Brain microvascular endothelial cell (primary cell): ENCODE measurements around the gene ARFRP1.

Experiments used
- DNase-seq: peaks from one replicate; pipeline ENCODE4 v3.0.0-alpha.2; 2020
- H3K27ac ChIP-seq: fragments of 250-450 bp; sonication (Bioruptor Pico); 2 replicates; pipeline ENCODE4 v1.5.1; 2020; ENCODE audit warnings: mild to moderate bottlenecking, moderate library complexity
- H3K27me3 ChIP-seq: fragments of 250-450 bp; sonication (Bioruptor Pico); replicated peaks from 2 replicates; pipeline ENCODE4 v1.5.1; 2020; ENCODE audit warnings: mild to moderate bottlenecking
- H3K36me3 ChIP-seq: fragments of 250-450 bp; sonication (Bioruptor Pico); replicated peaks from 2 replicates; pipeline ENCODE4 v1.5.1; 2020; ENCODE audit warnings: mild to moderate bottlenecking
- H3K4me3 ChIP-seq: 2 replicates; pipeline ENCODE4 v1.5.1; 2011; ENCODE audit warnings: low read depth, mild to moderate bottlenecking, control low read depth, low read length, moderate library complexity
- in situ Hi-C: cut with HindIII; loops from 2 replicates; pipeline ENCODE4 v1.10.0; 2017; ENCODE audit warnings: low sequenced_read_pairs, low pct_ligation_motif_present
- TF ChIP-seq, protein P1 (sequence below): IDR thresholded peaks from 2 replicates; pipeline ENCODE4 v1.5.1; 2011; ENCODE audit warnings: low read depth, mild to moderate bottlenecking, moderate library complexity, low read length, control low read depth, inconsistent platforms; ENCODE audit errors: missing control alignments

Gene ARFRP1

DNA sequence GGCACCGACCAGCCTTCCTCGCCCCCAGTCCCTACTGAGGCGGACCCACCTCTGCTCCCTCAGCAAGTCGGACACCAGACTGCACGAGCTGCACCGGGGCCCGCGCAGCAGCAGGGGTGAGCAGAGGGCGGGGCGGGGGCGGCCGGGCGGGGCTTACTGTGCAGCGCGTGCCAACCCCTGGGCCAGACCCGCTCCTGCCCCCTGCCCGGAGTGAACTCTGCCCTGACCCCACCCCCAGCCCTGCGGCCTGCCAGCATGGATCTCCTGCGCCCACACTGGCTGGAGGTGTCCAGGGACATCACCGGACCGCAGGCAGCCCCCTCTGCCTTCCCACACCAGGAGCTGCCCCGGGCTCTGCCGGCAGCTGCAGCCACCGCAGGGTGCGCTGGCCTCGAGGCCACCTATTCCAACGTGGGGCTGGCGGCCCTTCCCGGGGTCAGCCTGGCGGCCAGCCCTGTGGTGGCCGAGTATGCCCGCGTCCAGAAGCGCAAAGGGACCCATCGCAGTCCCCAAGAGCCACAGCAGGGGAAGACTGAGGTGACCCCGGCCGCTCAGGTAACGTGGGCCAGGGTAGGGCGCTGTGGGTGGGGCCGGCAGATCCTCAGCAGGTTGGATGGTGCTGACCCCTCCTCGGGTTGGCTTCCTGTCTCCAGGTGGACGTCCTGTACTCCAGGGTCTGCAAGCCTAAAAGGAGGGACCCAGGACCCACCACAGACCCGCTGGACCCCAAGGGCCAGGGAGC is 30.3 kb upstream of the ARFRP1 start:
- in situ Hi-C loops, result no loop called here
- no peaks in the 10 kb centered on the region for H3K27me3 ChIP-seq
- no peak overlapping the region for H3K4me3 ChIP-seq
- peaks cover 37% of the 10 kb centered on the region for H3K36me3 ChIP-seq
- DNase-seq, result no peak
- TF ChIP-seq, protein P1, sequence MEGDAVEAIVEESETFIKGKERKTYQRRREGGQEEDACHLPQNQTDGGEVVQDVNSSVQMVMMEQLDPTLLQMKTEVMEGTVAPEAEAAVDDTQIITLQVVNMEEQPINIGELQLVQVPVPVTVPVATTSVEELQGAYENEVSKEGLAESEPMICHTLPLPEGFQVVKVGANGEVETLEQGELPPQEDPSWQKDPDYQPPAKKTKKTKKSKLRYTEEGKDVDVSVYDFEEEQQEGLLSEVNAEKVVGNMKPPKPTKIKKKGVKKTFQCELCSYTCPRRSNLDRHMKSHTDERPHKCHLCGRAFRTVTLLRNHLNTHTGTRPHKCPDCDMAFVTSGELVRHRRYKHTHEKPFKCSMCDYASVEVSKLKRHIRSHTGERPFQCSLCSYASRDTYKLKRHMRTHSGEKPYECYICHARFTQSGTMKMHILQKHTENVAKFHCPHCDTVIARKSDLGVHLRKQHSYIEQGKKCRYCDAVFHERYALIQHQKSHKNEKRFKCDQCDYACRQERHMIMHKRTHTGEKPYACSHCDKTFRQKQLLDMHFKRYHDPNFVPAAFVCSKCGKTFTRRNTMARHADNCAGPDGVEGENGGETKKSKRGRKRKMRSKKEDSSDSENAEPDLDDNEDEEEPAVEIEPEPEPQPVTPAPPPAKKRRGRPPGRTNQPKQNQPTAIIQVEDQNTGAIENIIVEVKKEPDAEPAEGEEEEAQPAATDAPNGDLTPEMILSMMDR, result no peak
- no peak overlapping the region for H3K27ac ChIP-seq

DNA sequence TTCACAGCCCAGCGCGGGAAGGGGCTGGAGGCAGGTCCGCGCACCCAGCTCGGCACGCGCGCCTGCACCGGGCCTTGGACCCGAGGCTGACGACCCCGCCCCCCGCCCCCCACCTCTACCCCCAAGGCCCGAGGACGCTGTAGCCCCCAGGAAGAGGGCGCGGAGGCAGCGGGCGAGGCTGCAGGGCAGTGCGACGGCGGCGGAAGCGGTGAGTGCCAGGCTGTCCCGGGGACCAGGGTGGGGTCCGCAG is 29.8 kb upstream of the ARFRP1 start:
- TF ChIP-seq, protein P1, result no peak
- Histone ChIP-seq H3K27ac (no peak overlapping the region), H3K27me3 (no peaks in the 10 kb centered on the region), H3K4me3 (no peak overlapping the region), H3K36me3 (peaks cover 36% of the 10 kb centered on the region)
- DNase-seq, result no peak
- in situ Hi-C loops, result no loop called here

DNA sequence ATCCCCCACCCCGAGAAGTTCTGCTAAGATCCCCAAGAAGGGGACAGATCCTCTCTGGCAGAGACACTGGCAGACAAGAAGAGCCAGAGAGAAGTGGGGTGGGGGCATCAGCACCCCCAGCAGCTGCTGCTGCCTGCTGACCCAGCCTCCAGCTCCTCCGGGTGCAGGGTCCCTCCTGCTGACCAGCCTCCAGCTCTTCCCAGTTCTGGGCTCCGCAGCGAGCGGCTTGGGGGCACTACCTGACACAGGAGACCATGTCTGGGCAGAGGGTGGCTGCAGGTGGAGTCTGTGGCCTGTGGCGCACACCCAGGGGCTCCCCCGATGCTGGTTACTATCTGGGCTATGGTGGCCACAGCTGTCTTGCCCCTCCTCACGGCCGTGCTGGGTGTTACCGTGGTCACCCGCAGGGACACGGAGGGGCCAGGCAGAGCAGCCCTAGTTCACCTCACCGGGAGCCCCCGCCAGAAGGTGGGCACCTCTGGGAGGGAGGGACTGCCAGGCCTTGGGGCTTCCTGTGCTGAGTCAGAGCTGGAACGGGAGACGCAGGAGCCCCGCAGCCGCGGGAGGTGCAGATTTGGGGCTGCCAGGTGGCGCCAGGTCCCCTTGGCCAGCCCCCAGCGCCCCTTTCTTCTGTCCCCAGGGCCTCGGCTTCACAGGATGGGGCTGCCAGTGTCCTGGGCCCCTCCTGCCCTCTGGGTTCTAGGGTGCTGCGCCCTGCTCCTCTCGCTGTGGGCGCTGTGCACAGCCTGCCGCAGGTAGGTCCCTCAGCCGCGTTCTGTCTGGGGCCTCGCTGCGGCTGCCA is 29.3 kb upstream of the ARFRP1 start:
- DNase-seq, result no peak
- H3K36me3 ChIP-seq, result peaks cover 32% of the 10 kb centered on the region
- no peak overlapping the region for H3K4me3 ChIP-seq
- TF ChIP-seq, protein P1, result no peak
- H3K27me3 ChIP-seq, result no peaks in the 10 kb centered on the region
- no peak overlapping the region for H3K27ac ChIP-seq
- in situ Hi-C loops, result no loop called here

DNA sequence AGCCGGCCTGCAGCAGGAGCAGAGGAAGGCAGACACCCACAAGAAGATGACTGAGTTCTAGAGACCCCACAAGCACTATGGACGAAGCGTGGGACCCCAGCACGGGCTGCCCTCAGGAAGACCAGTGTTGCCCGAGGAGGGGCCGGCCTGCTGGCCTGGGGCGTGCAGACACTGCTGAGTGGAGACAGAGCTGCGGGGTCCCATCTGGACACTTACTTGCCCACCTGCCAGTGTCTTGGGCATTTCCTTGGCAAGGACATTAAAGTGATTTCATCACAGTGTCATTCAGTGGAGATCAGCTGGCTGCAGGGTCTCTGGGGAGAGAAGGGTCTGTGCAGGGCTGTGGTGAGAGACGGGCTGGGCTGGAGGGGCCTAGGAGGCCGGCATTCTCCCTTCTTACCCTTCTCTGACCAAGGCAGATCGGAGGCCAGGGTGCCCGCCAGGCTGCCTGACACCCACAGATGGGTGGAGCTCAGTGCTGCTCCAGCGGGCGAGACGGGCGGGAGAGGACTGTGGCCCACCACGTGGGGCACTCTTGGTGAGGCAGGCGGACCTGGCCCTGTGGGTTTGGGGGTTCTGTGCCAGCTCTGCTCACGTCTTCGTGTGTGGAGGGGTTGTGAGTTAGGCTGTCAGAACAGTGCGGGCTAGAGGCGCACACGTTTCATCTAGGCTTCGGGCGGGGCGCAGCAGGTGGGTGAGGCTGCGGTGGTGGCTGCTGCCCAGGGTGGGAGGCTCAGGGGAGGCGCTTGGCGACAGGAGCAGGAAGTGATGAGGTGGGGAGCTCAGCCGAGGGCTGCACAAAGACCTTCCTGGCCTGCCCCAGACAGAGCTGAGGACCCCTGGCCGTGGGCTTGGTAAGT is 28.3 kb upstream of the ARFRP1 start, which contains the start of gene LIME1:
Gene LIME1 (plus strand): TSS at position 806 of the 860 bp plus-strand sequence. CDS start 886 bp downstream, outside the sequence.
- no peak within 1 kb of the TSS for H3K27ac ChIP-seq
- in situ Hi-C loops, result no loop called here
- TF ChIP-seq, protein P1, result no peak
- no peak for DNase-seq
- no peaks in the 10 kb centered on the region for H3K27me3 ChIP-seq
- no peak within 1 kb of the TSS for H3K4me3 ChIP-seq
- H3K36me3 ChIP-seq, result peaks cover 22% of the 10 kb centered on the region

DNA sequence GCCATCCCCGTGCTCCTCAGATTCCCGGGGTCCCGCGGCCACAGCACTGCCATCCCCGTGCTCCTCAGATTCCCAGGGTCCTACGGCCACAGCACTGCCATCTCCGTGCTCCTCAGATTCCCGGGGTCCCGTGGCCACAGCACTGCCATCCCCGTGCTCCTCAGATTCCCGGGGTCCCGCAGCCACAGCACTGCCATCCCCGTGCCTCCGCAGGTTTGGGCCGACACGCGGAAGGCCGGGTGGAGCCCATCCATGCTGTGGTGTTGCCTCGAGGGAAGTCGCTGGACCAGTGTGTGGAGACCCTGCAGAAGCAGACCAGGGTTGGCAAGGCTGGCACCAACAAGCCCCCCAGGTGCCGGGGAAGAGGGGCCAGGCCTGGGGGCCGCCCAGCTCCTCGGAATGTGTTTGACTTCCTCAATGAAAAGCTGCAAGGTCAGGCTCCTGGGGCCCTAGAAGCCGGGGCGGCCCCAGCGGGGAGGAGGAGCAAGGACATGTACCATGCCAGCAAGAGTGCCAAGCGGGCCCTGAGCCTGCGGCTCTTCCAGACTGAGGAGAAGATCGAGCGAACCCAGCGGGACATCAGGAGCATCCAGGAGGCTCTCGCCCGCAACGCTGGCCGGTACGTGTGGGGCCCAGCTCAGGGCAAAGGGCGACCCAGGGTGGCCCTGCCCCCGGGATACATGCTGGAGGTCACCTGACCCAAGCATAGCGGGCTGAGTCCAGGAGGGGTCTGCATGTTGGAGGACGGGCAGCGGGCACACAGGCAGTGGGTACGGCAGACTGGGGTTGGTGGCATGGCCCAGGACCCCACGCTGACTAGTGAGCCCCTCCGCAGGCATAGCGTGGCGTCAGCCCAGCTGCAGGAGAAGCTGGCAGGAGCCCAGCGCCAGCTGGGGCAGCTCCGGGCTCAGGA is 27.4 kb upstream of the ARFRP1 start:
- no peak for DNase-seq
- H3K27me3 ChIP-seq, result no peaks in the 10 kb centered on the region
- H3K27ac ChIP-seq, result no peak overlapping the region
- in situ Hi-C loops, result no loop called here
- TF ChIP-seq, protein P1, result no peak
- H3K4me3 ChIP-seq, result no peak overlapping the region
- H3K36me3 ChIP-seq, result peaks cover 22% of the 10 kb centered on the region
